Fibroblast of gingiva (primary cell): ENCODE data around the gene MYO10.
A peak's percentile ranks its signal among the peaks of the same experiment; 100 is the strongest.
"Not testable (repeated sequence)": the region's sequence is repeated elsewhere in the genome, so short reads cannot be mapped to it uniquely, and the experiment has no call there.

Experiments
- DNase-seq: peaks from one replicate; pipeline ENCODE4 v3.0.0-alpha.2; 2011; ENCODE audit warnings: low read depth

Gene MYO10

DNA sequence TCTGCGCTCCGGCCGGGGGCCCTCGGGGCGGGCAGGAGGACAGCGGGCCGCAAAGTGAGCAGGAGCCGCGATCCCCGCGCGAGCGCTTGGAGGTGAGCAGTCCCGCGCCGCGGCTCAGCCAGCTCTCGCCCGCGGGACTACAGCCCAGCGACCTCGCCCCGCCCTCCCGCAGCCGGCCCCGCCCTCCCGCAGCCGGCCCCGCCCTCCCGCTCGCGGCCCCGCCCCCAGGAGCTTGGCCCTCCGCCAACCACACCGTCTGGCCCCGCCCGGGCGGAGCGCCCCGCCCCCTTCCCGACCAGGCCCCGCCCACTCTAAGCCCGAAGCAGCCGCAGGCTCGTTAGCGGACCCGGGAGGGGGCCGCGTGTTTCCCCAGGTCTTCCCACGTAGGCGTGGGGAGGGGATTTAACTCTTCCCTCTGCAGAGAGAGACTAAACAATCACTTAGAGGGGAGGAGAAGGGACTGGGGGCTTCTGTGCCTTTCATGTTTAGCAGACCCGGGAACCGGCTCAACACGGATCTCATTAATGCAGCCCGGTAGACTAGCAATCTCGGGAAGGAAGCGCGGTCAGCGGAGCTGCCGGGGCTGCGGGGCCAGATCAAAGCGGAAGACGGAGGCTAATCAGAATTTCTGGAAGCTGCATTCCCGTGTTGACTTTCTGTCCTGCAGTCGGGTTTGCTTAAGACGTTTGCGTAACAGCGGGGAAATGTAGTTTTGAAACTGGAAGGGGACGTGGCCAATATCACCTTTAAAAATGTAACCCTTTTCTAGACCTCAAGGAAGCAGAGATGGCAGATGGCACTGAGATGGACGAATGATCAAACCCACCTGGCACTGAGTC, at the start of gene MYO10:
Gene MYO10 (minus strand): TSS at position 139 of the 839 bp plus-strand sequence. CDS start 480 bp downstream, outside the sequence.
- peak; percentile 78 for DNase-seq

DNA sequence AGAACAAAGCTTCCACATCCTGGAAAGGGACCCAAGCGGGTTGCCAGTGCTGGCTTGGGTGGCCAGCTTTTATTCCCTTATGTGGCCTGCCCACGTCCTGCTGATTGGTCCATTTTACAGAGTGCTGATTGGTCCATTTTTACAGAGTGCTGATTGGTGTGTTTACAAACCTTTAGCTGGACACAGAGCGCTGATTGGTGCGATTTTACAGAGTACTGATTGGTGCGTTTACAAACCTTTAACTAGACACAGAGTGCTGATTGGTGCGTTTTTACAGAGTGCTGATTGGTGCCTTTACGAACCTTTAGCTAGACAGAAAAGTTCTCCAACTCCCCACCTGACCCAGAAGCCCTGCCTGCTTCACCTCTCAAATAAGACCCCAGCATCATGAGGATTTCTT, 49.2 kb upstream of the MYO10 start:
- not testable (repeated sequence) for DNase-seq

DNA sequence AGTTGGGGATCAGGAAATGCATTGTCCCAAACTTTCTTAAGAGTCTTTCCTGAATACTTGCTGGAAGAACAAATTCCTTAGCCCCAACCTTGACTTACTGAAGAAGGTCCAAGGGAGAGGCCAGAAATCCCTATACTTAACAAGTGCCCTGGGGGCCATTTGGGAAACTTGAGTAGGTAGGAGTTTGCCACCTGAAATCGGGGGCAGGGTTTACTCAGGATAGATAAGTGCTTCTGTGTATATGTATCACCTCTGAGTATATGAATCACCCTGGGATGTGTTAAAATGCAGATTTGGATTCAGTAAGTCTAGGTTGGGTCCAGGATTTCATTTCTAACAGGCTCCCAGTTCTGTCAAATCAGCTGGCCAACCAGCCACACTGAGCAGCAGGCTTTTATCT, 47.9 kb upstream of the MYO10 start:
- no peak for DNase-seq

DNA sequence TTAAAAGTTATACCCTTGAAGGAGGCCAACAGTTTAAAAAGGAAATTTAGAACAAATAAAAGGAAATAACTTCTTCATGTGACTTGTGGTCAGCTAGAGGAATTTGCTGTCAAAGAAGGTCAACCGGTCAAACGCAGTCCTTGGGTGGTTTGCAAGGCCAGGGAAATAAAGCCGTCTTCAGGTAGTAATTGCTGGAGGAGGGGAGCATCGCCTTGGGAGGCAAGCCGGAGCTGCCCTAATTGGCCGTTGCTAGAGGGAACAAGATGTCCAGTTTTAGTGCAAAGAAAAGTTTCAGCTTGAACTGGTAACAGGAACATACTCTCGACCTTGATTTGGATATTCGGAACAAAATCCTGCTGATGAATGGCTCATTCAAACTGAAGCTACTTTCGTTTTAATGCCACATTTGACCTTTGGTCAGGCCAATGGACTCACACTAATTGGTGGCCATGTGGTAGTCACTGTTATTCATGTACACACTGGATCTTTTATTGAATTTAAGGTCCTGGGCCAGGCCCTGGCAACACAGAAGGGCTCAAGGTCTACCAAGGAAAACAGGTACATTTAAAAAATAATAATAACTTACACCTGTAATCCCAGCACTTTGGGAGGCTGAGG, 47.0 kb upstream of the MYO10 start:
- no peak for DNase-seq

DNA sequence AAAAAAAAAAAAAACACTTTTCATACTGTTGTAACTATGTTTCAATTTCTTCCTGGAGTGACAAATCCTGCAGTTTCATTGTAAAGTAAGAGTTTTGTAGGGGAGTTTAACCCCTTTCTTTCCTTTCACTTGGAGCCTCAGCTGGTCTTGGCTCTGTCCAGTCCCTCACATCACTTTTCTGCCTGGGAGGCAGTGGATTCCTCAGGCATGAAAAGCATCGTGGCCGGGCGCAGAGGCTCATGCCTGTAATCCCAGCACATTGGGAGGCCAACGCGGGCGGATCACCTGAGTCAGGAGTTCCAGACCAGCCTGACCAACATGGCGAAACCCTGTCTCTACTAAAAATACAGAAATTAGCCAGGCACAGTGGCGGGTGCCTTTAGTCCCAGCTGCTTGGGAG, 45.6 kb upstream of the MYO10 start:
- DNase-seq = no peak

DNA sequence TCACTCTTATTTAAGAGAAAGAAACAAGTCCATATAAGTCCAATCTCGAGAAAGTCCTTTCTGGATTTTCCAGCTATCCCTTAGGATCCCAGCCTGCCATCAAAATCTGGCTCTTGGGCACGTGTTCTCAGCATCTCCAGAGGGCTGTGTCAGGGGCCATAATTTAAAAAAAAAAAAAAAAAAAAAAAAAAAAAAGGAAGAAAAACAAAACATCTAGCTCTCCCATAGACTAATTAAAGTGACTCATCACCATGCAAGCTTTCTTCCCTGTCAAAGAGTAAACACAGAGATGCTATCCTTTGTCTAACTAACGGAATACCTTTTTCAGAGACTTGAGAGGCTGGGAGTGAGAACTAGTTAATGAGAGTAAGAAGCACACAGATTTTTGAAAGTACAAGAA, 44.9 kb upstream of the MYO10 start:
- DNase-seq = no peak

DNA sequence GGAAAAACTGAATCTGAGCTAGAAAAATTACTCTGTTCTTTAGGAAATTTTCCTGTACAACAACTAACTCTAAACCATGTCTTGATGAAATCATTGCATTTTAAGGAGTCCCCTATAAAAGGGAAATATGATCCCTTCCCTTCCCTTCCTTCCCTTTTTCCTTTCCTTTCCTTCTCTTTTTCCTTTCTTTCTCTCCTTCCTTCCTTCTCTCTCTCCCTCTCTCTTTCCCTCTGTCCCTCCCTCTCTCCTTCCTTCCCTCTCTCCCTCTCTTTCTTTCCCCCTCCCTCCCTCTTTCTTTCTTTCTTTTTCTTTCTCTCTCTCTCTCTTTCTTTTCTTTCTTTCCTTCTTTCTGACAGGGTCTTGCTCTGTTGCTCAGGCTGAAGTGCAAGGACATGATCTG, 42.2 kb upstream of the MYO10 start:
- DNase-seq = no peak

DNA sequence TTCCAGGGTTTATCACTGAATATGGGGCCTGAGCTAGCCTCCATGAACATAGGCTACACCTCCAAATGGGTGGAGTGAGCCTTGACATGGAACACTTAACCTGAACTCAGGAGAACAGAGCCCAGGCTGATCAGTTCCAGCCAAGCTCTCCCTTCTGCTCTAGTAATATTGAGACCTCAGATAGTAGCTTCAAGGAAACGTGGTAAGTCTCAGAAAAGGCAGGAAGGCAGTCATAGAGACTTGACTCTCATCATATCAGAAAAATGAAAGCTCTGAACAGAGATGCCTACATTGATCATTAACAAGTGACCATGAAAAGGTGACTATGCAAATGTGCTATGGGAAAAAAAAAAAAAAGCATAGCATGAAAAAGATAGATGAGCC, 40.5 kb upstream of the MYO10 start:
- no peak for DNase-seq

DNA sequence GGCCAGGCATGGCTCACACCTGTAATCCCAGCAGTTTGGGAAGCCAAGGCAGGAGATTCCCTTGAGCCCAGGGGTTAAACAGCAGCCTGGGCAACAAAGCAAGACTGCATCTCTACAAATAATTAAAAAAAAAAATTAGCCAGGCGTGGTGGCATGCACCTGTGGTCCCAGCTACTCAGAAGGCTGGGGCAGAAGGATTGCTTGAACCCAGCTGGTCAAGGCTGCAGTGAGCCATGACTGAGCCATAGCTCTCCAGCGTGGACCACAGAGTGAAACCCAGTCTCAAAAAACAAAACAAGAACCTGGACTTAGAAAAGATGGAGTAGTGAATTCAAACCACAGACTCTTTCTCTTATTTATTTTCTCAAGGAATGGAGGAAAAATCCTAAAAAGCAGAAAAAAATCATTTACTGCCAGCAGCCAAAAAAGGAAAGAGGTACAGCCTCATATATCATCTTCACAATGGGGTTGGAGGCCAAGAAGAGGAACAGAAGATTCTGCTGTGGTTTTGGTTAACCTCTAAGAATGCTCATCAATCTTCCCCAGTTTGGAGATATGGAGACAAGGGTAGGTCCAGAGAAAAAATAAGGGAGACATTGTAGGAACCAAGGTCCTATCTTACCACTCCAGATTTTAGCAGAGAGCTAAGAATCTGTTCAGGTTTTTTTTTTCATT, 40.0 kb upstream of the MYO10 start:
- DNase-seq = no peak

DNA sequence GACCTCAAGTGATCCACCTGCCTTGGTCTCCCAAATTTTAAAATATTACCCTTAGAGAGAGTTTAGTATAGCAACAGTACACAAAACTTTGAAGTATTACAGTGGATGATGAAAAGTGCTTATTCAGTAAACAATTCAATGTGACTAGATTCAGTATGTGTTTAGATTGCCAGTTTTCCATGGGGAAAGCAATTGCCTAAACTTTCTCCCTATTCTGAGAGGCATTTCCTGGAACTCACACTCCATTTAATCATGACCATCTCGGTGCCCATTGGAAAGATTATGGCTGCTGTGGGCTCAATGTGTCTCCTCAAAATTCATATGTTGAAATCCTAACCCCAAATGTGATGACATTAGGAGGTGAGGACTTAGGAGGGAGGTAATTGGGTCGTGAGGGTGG, 38.9 kb upstream of the MYO10 start:
- peak; percentile 51 for DNase-seq

DNA sequence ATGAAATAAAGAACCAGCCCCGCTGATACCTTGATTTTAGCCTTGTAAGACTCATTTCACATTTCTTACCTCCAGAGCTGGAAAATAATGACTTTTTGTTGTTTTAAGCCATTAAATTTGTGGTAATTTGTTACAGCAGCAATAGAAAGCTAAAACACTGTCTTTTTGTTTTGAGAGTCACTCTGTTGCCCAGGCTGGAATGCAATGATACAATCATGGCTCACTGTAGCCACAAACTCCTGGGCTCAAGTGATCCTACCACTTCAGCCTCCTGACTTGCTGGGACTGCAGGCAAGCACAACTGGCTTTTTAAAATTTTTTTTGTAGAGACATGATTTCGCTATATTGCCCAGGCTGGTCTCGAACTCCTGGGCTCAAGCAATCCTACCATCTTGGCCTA, 34.7 kb upstream of the MYO10 start:
- no peak for DNase-seq

DNA sequence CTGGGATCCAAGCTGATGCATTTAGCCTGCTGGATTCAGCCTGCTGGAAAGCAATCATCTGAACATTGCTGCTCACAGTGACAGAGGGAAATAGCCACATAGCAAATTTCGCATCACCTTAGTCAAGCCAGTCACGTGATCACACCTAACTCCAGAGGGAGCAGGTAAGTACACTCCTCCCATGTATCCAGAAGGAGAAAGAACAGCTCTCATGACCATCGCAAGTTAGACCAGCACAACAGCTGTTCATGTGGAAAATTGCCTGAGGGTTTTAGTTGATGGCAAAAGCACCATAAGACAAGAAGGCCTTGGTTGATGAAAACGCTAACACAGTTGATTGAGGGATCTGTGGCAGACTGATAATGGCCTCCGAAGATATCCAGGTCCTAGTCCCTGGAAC, 34.2 kb upstream of the MYO10 start:
- DNase-seq = no peak

DNA sequence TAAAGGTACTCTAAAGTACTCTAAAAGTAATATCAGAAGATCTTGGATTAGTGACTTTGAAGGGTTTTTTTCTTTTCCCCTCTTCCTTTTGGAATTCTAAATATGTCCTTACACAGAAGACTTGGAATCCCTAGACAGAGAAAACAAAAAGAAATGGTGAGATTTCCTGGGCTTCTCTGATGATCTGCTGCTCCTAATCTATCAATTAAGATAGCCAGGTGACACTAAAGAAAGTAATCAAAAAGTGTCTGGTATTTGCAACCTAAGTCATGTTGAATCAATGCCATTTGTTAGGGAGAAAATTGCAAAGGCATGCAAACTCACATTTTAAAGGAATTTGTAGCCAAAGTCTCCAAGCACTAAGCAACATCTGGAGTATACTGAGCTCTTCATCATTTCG, 29.5 kb upstream of the MYO10 start:
- no peak for DNase-seq

DNA sequence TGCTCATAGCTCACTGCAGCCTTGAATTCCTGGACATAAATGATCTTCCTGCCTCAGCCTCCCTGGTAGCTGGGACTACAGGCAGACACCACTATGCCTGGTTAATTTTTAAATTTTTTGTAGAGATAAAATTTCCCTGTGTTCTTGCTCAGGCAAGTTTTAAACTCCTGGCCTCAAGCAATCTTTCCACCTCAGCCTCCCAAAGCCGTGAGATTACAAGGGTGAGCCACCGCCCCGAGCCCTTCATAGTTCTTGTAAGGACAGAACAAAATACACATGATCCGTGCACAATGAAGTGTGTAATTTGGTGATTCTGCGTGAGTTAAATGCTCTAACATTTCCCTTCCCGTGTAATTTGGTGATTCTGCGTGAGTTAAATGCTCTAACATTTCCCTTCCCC, 27.7 kb upstream of the MYO10 start:
- DNase-seq = no peak

DNA sequence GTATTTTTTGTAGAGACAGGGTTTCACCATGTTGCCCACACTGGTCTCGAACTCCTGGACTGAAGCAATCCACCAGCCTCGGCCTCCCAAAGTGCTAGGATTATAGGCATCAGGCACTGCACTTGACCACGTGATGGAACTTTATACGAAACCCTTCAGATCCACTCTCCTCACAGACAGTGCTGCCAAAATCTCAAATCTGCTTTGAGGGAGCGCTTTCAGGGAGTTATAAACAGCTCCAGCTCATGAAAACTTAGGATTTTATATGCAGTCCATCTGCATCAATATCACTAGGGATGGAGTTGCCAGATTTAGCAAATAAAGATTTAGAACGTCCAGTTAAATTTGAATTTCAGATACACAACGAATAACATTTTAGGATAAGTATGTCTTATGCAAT, 25.0 kb upstream of the MYO10 start:
- no peak for DNase-seq

DNA sequence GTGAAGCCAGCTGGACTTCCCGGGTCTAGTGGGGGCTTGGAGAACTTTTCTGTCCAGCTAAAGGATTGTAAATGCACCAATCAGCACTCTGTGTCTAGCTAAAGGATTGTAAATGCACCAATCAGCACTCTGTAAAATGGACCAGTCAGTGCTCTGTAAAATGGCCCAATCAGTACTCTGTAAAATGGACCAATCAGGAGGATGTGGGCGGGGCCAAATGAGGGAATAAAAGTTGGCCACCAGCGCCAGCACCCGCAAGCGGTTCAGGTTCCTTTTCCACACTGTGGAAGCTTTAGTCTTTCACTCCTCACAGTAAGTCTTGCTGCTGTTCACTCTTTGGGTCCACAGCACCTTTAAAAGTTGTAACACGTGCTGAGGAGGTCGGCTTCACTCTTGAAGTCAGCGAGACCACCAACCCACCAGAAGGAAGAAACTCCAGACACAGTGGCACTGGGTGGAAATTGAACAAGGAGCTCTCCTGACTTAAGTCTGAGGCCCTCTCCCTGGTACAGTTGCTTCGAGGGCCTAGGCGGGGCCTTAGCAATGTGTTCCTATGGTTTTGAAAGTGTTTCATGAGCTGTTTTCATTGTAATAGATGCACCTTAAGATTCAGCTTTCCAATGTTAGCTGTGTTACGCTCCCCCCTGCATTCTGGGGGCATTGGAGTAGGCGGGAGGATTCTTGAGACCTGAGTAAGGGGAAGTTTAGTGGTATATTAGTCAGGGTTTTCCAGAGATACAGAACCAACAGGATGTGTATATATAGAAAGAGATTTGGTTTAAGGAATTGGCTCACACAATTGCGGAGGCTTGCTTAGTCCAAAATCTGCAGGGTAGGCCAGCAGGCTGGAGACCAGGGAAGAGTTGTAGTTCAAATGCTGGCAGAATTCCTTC, 21.5 kb upstream of the MYO10 start:
- peak; percentile 54 for DNase-seq

DNA sequence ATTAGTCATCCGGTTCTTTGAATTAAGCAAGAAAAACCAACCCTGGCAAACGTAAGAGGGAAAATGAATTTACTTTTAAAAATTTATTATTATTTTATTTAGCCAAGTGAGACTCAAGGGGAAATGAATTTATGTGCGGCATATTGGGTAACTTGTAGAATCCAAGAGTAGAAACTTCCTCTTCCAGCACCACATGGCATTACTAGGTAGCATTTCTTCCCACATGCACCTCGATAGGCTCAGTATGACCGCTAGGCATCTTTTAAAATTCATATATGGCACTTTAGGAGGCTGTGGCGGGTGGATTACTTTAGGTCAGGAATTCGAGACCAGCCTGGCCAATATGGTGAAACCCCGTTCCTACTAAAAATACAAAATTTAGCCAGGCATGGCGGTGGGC, 17.6 kb upstream of the MYO10 start:
- DNase-seq = no peak

DNA sequence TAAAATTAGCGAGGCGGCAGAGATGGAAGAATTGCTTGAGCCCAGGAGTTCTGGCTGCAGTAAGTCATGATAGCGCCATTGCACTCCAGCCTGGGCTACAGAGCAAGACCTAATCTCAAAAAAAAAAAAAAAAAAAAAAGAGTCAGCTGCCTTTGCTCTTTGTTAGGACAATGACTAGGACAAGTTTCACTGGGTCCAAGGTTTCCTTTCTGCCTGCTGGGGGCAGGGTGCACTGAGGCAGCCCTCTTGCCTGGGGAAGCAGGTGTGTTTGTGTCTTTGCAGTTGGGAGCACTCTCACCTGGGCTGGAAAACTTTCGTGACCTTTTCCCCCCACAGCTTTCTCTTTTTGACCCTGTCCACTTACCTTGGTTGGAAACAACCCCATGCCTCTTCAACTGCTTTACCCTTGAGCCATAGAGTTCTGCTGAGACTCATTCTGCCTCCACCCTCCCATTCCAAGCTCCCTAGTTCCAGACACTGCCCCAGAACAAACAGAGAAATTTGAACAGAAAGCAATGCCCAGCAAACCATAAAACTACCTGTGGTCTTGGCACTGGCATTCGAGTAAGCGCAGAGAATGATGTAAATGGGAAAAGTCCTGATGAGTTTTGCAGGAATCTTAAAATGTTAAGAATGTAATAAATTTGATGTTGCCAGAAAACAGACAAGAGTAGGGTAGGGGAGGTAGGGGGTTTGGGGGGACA, 17.0 kb upstream of the MYO10 start:
- DNase-seq = no peak

DNA sequence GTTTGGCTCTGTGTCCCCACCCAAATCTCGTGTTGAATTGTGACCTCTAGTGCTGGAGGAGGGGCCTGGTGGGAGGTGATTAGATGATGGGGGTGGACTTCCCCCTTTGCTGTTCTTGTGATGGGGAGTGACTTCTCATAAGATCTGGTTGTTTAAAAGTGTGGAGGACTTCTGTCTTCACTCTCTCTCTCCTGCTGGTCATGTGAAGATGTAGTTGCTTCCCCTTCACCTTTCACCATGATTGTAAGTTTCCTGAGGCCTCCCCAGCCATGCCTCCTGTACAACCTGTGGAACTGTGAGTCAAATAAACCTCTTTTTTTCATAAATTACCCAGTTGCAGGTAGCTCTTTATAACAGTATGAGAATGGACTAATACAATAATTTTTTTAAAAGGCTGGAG, 10.6 kb upstream of the MYO10 start:
- no peak for DNase-seq

DNA sequence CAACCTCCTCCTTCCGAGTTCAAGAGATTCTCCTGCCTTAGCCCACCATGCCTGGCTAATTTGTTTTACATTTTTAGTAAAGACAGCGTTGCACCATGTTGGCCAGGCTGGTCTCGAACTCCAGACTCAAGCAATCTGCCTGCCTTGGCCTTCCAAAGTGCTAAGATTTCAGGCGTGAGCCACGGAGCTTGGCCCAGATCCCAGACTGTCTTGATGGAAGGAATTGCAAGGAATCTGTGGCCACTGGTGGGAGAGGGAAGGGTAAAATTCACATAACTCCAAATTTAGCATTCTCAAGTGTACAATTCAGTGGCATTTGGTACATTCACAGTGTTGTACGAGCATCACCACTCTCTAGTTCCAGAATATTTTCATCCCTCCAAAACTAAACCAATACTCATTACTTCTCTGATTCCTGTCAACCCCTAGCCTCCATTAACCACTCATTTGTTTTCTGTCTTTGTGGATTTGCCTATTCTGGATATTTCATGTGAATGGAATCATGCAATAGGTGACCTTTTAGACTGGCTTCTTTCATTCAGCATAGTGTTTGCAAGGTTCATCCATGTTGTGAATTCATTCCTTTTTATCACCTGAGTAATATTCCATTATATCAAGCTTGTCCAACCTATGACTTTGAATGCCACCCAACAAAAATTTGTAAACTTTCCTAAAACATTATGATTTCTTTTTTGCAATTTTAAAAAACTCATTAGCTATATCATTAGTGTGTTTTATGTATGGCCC, 8.9 kb upstream of the MYO10 start:
- no peak for DNase-seq
